Measurements from ENCODE around the gene DYNC2H1.

Gene DYNC2H1

GRCh38 chr11:103471546-103471945 lies 362.3 kb downstream of the DYNC2H1 start:
- no peak overlapping the region for H3K4me3 ChIP-seq (ENCODE audit: low read depth, low read length)
- TF ChIP-seq, protein P1, sequence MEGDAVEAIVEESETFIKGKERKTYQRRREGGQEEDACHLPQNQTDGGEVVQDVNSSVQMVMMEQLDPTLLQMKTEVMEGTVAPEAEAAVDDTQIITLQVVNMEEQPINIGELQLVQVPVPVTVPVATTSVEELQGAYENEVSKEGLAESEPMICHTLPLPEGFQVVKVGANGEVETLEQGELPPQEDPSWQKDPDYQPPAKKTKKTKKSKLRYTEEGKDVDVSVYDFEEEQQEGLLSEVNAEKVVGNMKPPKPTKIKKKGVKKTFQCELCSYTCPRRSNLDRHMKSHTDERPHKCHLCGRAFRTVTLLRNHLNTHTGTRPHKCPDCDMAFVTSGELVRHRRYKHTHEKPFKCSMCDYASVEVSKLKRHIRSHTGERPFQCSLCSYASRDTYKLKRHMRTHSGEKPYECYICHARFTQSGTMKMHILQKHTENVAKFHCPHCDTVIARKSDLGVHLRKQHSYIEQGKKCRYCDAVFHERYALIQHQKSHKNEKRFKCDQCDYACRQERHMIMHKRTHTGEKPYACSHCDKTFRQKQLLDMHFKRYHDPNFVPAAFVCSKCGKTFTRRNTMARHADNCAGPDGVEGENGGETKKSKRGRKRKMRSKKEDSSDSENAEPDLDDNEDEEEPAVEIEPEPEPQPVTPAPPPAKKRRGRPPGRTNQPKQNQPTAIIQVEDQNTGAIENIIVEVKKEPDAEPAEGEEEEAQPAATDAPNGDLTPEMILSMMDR (IDR thresholded peaks at IDR 0.05; ENCODE audit: borderline replicate concordance, insufficient read depth, low read depth, low read length) = no peak

DNA sequence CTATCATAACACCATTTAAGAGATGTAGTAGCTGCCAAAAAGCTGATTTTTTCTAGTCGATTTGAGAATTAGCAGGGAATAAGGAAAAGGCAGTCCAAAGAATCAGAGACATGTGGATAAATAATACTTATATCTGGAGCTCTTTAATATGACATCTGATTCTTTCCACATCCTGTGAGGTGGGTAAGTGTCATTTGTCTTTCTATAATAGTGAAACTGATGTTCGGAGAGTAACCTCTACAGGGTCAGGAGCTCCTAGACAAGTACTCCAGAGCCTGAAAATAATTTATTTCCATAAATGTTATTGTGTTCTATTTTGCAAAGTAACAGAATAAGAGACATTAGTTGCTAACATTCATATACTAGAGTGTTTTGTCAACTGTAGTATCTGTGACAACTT lies 367.6 kb downstream of the DYNC2H1 start:
- no peak overlapping the region for H3K4me3 ChIP-seq (ENCODE audit: low read depth, low read length)
- TF ChIP-seq, protein P1 (IDR thresholded peaks at IDR 0.05; ENCODE audit: borderline replicate concordance, insufficient read depth, low read depth, low read length) = no peak

GRCh38 chr11:103480421-103480820 lies 371.2 kb downstream of the DYNC2H1 start:
- H3K4me3 ChIP-seq (ENCODE audit: low read depth, low read length) = no peak overlapping the region
- TF ChIP-seq, protein P1 (IDR thresholded peaks at IDR 0.05; ENCODE audit: borderline replicate concordance, insufficient read depth, low read depth, low read length) = no peak

DNA sequence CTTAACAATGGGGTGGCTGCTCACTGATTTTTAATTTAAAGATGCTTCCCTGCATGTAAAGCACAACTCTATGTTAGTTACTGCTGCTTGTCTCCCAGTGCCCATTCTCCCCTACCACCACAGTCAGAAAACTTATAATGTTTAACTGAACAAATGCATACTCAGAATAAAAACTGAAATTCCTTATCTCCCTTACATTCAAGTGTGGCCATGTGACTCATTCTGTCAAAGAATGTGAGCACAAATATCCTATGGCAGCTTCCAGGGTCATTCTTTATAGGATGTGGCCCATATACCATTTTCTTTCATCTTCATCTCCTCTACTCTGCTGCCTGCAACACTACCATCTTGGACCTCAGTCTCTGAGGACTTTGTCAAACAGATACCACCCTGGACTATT lies 374.8 kb downstream of the DYNC2H1 start:
- TF ChIP-seq, protein P1 (IDR thresholded peaks at IDR 0.05; ENCODE audit: borderline replicate concordance, insufficient read depth, low read depth, low read length) = no peak
- no peak overlapping the region for H3K4me3 ChIP-seq (ENCODE audit: low read depth, low read length)

GRCh38 chr11:103484545-103484944 lies 375.3 kb downstream of the DYNC2H1 start:
- H3K4me3 ChIP-seq (ENCODE audit: low read depth, low read length) = no peak overlapping the region
- TF ChIP-seq, protein P1 (IDR thresholded peaks at IDR 0.05; ENCODE audit: borderline replicate concordance, insufficient read depth, low read depth, low read length) = no peak

DNA sequence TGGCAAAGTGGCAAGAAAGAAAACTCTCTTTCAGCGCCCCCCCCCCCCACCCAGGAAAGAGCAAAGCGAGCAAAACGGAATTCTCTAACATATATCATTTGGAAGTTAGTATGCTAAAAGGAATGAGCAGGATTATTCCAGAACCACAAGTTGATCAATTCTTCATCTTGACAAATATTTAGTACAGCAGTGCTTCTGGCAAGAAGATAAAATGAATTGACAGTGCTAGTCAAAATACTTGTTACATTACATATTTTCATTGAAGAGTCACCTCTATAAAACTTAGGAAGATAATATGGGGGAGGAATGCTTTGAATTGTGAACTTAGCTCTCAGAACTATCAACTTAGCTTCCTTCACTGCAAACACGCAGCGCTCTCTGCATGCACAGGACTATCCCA lies 377.4 kb downstream of the DYNC2H1 start:
- H3K4me3 ChIP-seq (ENCODE audit: low read depth, low read length) = no peak overlapping the region
- TF ChIP-seq, protein P1 (IDR thresholded peaks at IDR 0.05; ENCODE audit: borderline replicate concordance, insufficient read depth, low read depth, low read length) = no peak

GRCh38 chr11:103487113-103487512 lies 377.9 kb downstream of the DYNC2H1 start:
- TF ChIP-seq, protein P1 (IDR thresholded peaks at IDR 0.05; ENCODE audit: borderline replicate concordance, insufficient read depth, low read depth, low read length) = no peak
- H3K4me3 ChIP-seq (ENCODE audit: low read depth, low read length) = no peak overlapping the region

Data from GM12875 (cell line).